Muscle layer of colon (tissue), 2 donors: ENCODE data around the gene CATSPERE.
"Not testable (repeated sequence)": the region's sequence is repeated elsewhere in the genome, so short reads cannot be mapped to it uniquely, and the experiment has no call there.

ENCODE experiments used
- H3K27ac ChIP-seq: one replicate; pipeline ENCODE4 v1.7.0; 2013; ENCODE audit warnings: low read depth, mild to moderate bottlenecking, low read length, moderate library complexity
- H3K27me3 ChIP-seq, 2 donors: one replicate each; pipeline ENCODE4 v1.7.0; 2013; ENCODE audit warnings: low read length in 2 of 2, mild to moderate bottlenecking in 2 of 2; ENCODE audit not compliant: insufficient read depth in 2 of 2, control insufficient read depth in 1 of 2
- H3K36me3 ChIP-seq: one replicate; pipeline ENCODE4 v1.7.0; 2013; ENCODE audit warnings: mild to moderate bottlenecking, low read length; ENCODE audit not compliant: insufficient read depth
- H3K4me1 ChIP-seq: one replicate; pipeline ENCODE4 v1.7.0; 2013; ENCODE audit warnings: mild to moderate bottlenecking, low read length; ENCODE audit not compliant: insufficient read depth
- H3K4me3 ChIP-seq, 2 donors: one replicate each; pipeline ENCODE4 v1.7.0; 2013; ENCODE audit warnings: low read length in 2 of 2, low read depth in 1 of 2, mild to moderate bottlenecking in 1 of 2, moderate library complexity in 1 of 2
- H3K9ac ChIP-seq: one replicate; pipeline ENCODE4 v1.7.0; 2013; ENCODE audit warnings: low read length
- H3K9me3 ChIP-seq: one replicate; pipeline ENCODE4 v1.7.0; 2013; ENCODE audit warnings: mild to moderate bottlenecking, low read length
- donor health status: abdominal sarcoma.
- donor health status: Adenocarcinoma of cecum.

CATSPERE gene

GRCh38 chr1:244672946-244673682 lies 212.0 kb downstream of the CATSPERE start:
- no peak overlapping the region for H3K4me3 ChIP-seq
- no peaks in the 10 kb centered on the region for H3K9me3 ChIP-seq
- H3K9ac ChIP-seq, result no peak overlapping the region
- H3K27ac ChIP-seq, result no peak overlapping the region
- no peaks in the 10 kb centered on the region for H3K36me3 ChIP-seq
- no peaks in the 10 kb centered on the region for H3K27me3 ChIP-seq
- peaks cover 21% of the 10 kb centered on the region for H3K4me1 ChIP-seq

- Histone ChIP-seq H3K36me3 (no peaks in the 10 kb centered on the region), H3K27ac (no peak overlapping the region), H3K4me1 (peaks cover 31% of the 10 kb centered on the region), H3K9ac (no peak overlapping the region), H3K4me3 (no peak overlapping the region), H3K9me3 (no peaks in the 10 kb centered on the region), H3K27me3 (no peaks in the 10 kb centered on the region)
Observed at GRCh38 chr1:244674446-244674845, 213.4 kb downstream of the CATSPERE start.

GRCh38 chr1:244675167-244675566 lies 214.1 kb downstream of the CATSPERE start:
- H3K27me3 ChIP-seq, result no peaks in the 10 kb centered on the region
- H3K36me3 ChIP-seq, result no peaks in the 10 kb centered on the region
- H3K9ac ChIP-seq, result no peak overlapping the region
- no peak overlapping the region for H3K27ac ChIP-seq
- peaks cover 31% of the 10 kb centered on the region for H3K4me1 ChIP-seq
- H3K4me3 ChIP-seq, result no peak overlapping the region
- H3K9me3 ChIP-seq, result no peaks in the 10 kb centered on the region

- no peak overlapping the region for H3K4me3 ChIP-seq
- H3K27ac ChIP-seq, result no peak overlapping the region
- peaks cover 13% of the 10 kb centered on the region for H3K4me1 ChIP-seq
- H3K9me3 ChIP-seq, result no peaks in the 10 kb centered on the region
- no peak overlapping the region for H3K9ac ChIP-seq
- no peaks in the 10 kb centered on the region for H3K27me3 ChIP-seq
- no peaks in the 10 kb centered on the region for H3K36me3 ChIP-seq
Observed at GRCh38 chr1:244678697-244679096, 217.6 kb downstream of the CATSPERE start.

- no peak overlapping the region for H3K27ac ChIP-seq
- no peaks in the 10 kb centered on the region for H3K27me3 ChIP-seq
- no peaks in the 10 kb centered on the region for H3K36me3 ChIP-seq
- peaks cover 13% of the 10 kb centered on the region for H3K4me1 ChIP-seq
- no peak overlapping the region for H3K9ac ChIP-seq
- no peaks in the 10 kb centered on the region for H3K9me3 ChIP-seq
- no peak overlapping the region for H3K4me3 ChIP-seq
Observed at GRCh38 chr1:244680667-244681066, 219.6 kb downstream of the CATSPERE start.

GRCh38 chr1:244682087-244682486 lies 221.0 kb downstream of the CATSPERE start:
- not testable (repeated sequence) for H3K27me3 ChIP-seq, H3K9ac ChIP-seq, H3K9me3 ChIP-seq, H3K27ac ChIP-seq, H3K4me3 ChIP-seq, H3K36me3 ChIP-seq
- peaks cover 13% of the 10 kb centered on the region for H3K4me1 ChIP-seq
